Transverse colon (tissue), 4 donors: ENCODE measurements around the gene ATP11A. TPM values are rescaled to one million over a fixed set of nuclear protein-coding genes. Genes with fewer than 3 reads are reported as not detected.
"Not testable (repeated sequence)": the region's sequence is repeated elsewhere in the genome, so short reads cannot be mapped to it uniquely, and the experiment has no call there.

Source experiments
- DNase-seq: peaks from one replicate; pipeline ENCODE4 v3.0.0-alpha.2; 2019
- H3K27ac ChIP-seq, 4 donors: fragments of 200-600 bp; sonication (generic); 2 replicates each; pipeline ENCODE4 v1.5.1; 2016 to 2018; ENCODE audit warnings: inconsistent platforms in 4 of 4
- H3K27me3 ChIP-seq: fragments of 200-600 bp; sonication (generic); 2 replicates; pipeline ENCODE4 v1.5.1; 2017; ENCODE audit warnings: inconsistent platforms
- H3K36me3 ChIP-seq, 4 donors: fragments of 200-600 bp; sonication (generic); 2 replicates each; pipeline ENCODE4 v1.5.1; 2017 to 2019; ENCODE audit warnings: inconsistent platforms in 4 of 4
- H3K4me1 ChIP-seq, 4 donors: fragments of 200-600 bp; sonication (generic); 2 replicates each; pipeline ENCODE4 v1.5.1; 2017 to 2020; ENCODE audit warnings: inconsistent platforms in 4 of 4
- H3K4me3 ChIP-seq, 4 donors: fragments of 200-600 bp; sonication (generic); 1 replicate in 1 of 4; 2 replicates in 3 of 4; pipeline versions ENCODE4 v1.5.1 to v1.6.1; 2017 to 2019; ENCODE audit warnings: inconsistent platforms in 4 of 4
- H3K9me3 ChIP-seq, 2 donors: fragments of 200-600 bp; sonication (generic); 2 replicates each; pipeline ENCODE4 v1.5.1; 2017 to 2019; ENCODE audit warnings: inconsistent platforms in 2 of 2
- CTCF ChIP-seq, 5 experiments: fragments of 200-600 bp in 3 of 5; fragments of 450-650 bp in 2 of 5; sonication (generic) in 3 of 5; IDR thresholded peaks; 1 replicate in 2 of 5; 2 replicates in 3 of 5; pipeline ENCODE4 v1.5.1; 2016 to 2017; ENCODE audit warnings: antibody characterized with exemption in 5 of 5, inconsistent platforms in 3 of 5, mild to moderate bottlenecking in 2 of 5, moderate library complexity in 1 of 5
- EP300 ChIP-seq: sonication (generic); formaldehyde crosslinking; IDR thresholded peaks from one replicate; pipeline ENCODE4 v1.6.1; 2017; ENCODE audit warnings: antibody characterized with exemption, low read depth
- POLR2A ChIP-seq: fragments of 450-650 bp; IDR thresholded peaks from one replicate; pipeline ENCODE4 v1.6.1; 2016; ENCODE audit warnings: antibody characterized with exemption, mild to moderate bottlenecking, moderate library complexity
- POLR2AphosphoS5 ChIP-seq, 3 donors: sonication (generic); formaldehyde crosslinking; IDR thresholded peaks; one replicate each; pipeline ENCODE4 v1.6.1; 2016; ENCODE audit warnings: antibody characterized with exemption in 3 of 3
- WGBS, 2 donors: methylation state at CpG; one replicate each; pipeline ENCODE4 v1.1.5; 2018; ENCODE audit warnings: low coverage in 1 of 2; 5-methylcytosine and 5-hydroxymethylcytosine counted together
- in situ Hi-C, 4 donors: fragments of 200-750 bp; cut with MboI; loops; one replicate each; pipeline versions ENCODE4 v1.15.0 to v1.15.1; 2017; ENCODE audit warnings: low sequenced_read_pairs in 3 of 4, low pct_ligation_motif_present in 1 of 4, low pct_unique_long_range_greater_than_20kb in 1 of 4
- intact Hi-C: fragments of 100-400 bp; cut with DNase I; formaldehyde crosslinking; loops from one replicate; pipeline ENCODE4 v1.15.1; 2023; ENCODE audit warnings: low total_unique reads
- total RNA-seq, 4 donors: library from RNA; depleted of rRNA; stranded (reverse); fragments of >200 nt; gene quantifications; one replicate each; pipeline ENCODE4 v1.1.0, GENCODE V29; 2016

ATP11A gene
- total RNA-seq, 4 donors from 2014 or later: 10.2 to 17.5 (median 13.3) TPM

- Histone ChIP-seq H3K9me3 (no peaks in the 10 kb centered on the region), H3K36me3 (no peaks in the 10 kb centered on the region), H3K4me3 (no peak overlapping the region), H3K4me1 (peaks cover 0 to 5% (median 0%) of the 10 kb centered on the region in 4 donors), H3K27me3 (no peaks in the 10 kb centered on the region), H3K27ac (no peak overlapping the region)
- intact Hi-C loops: loop anchor here (10.0 kb wide), 1 partner anchor 1409 kb away; no protein-coding TSS in a partner anchor
- no peak for DNase-seq
- no peak for TF ChIP-seq EP300
- TF ChIP-seq POLR2AphosphoS5 (IDR thresholded peaks at IDR 0.05): no peak
- no peak for TF ChIP-seq POLR2A
- no peak for TF ChIP-seq CTCF (IDR thresholded peaks at IDR 0.05)
- in situ Hi-C loops: no loop called here
- WGBS, 2 donors: 91 to 92% methylated on average over 14 to 18 of the region's 18 CpGs
Observed at GRCh38 chr13:112684071-112684845, 5.6 kb upstream of the ATP11A start.

GRCh38 chr13:112685189-112685805 is 4.5 kb upstream of the ATP11A start:
- H3K27ac ChIP-seq, in situ Hi-C loops, DNase-seq, H3K4me1 ChIP-seq, H3K27me3 ChIP-seq, H3K36me3 ChIP-seq, H3K9me3 ChIP-seq, H3K4me3 ChIP-seq: not testable (repeated sequence)
- 74 to 83% methylated on average over 3 to 9 of the region's 9 CpGs for WGBS, 2 donors
- intact Hi-C loops: loop anchor here (10.0 kb wide), 1 partner anchor 1410 kb away; no protein-coding TSS in a partner anchor

GRCh38 chr13:112685896-112686295 is 3.9 kb upstream of the ATP11A start:
- Histone ChIP-seq H3K27ac (no peak overlapping the region), H3K27me3 (no peaks in the 10 kb centered on the region), H3K4me3 (no peak overlapping the region), H3K4me1 (peaks cover 0 to 11% (median 3%) of the 10 kb centered on the region in 4 donors), H3K9me3 (no peaks in the 10 kb centered on the region), H3K36me3 (no peaks in the 10 kb centered on the region)
- TF ChIP-seq POLR2A (no peak), EP300 (no peak), POLR2AphosphoS5 (IDR thresholded peaks at IDR 0.05) (no peak), CTCF (IDR thresholded peaks at IDR 0.05) (no peak)
- in situ Hi-C loops: no loop called here
- 57 to 100% methylated on average over 1 to 4 of the region's 4 CpGs for WGBS, 2 donors
- intact Hi-C loops: loop anchor here (10.0 kb wide), 1 partner anchor 1411 kb away; no protein-coding TSS in a partner anchor
- no peak for DNase-seq

GRCh38 chr13:112686364-112686763 is 3.5 kb upstream of the ATP11A start:
- TF ChIP-seq CTCF (IDR thresholded peaks at IDR 0.05) (no peak), EP300 (no peak), POLR2A (no peak), POLR2AphosphoS5 (IDR thresholded peaks at IDR 0.05) (no peak)
- Histone ChIP-seq H3K9me3 (no peaks in the 10 kb centered on the region), H3K4me3 (no peak overlapping the region), H3K36me3 (no peaks in the 10 kb centered on the region), H3K27me3 (no peaks in the 10 kb centered on the region), H3K27ac (no peak overlapping the region), H3K4me1 (peaks cover 0 to 16% (median 8%) of the 10 kb centered on the region in 4 donors)
- DNase-seq: no peak
- in situ Hi-C loops (no loop called here), intact Hi-C loops (loop anchor here (10.0 kb wide), 1 partner anchor 1412 kb away; no protein-coding TSS in a partner anchor)
- 79 to 83% methylated on average over 2 to 7 of the region's 7 CpGs for WGBS, 2 donors
